Measurements from ENCODE around the gene CERS1. TPM values are rescaled to one million over a fixed set of nuclear protein-coding genes. Genes with fewer than 3 reads are reported as not detected.

CERS1 gene
- total and polyA plus RNA-seq, 10 of the 15 experiments (the other 5 are each of a cell fraction or from before 2014, with no cell fraction given), result 0.19 TPM; not detected in 9

GRCh38 chr19:18881491-18881890 is 14.5 kb downstream of the CERS1 start:
- ATAC-seq, result no peak
- no peak overlapping the region for H3K4me3 ChIP-seq
- no peak overlapping the region for H3K4me2 ChIP-seq (ENCODE audit: control insufficient read depth, insufficient read depth)
- H3K27me3 ChIP-seq (replicated peaks in 1 of 2; ENCODE audit: control insufficient read depth in 2 of 2, insufficient read depth in 2 of 2, low read length in 1 of 2), result no peaks in the 10 kb centered on the region
- H3K4me1 ChIP-seq (ENCODE audit: control insufficient read depth, insufficient read depth, low read length), result no peaks in the 10 kb centered on the region
- WGBS (ENCODE audit: insufficient coverage, insufficient replicate concordance, low lambda C conversion rate, missing lambda C conversion rate), result 48% methylated on average over 7 of the region's 7 CpGs
- H3K36me3 ChIP-seq (ENCODE audit: control insufficient read depth in 2 of 2, insufficient read depth in 2 of 2, low read length in 1 of 2), result no peaks in the 10 kb centered on the region
- DNase-seq (ENCODE audit: low read depth, low spot score), result no peak
- RAD21 ChIA-PET (ENCODE audit: unreplicated experiment), result interaction anchor here (0.6 kb wide), 1 partner anchor 79 kb away, joined by 3 read pairs; no protein-coding TSS in a partner anchor
- in situ Hi-C loops (cut with MboI) (no loop called here), intact Hi-C loops (cut with micrococcal nuclease; ENCODE audit: unreplicated experiment) (no loop called here)
- BruUV-seq (replicated peaks), result no TSS peak
- CTCF ChIA-PET, result no interaction called here
- no peak overlapping the region for H2AFZ ChIP-seq (ENCODE audit: control insufficient read depth, low read depth, low read length)
- no peaks in the 10 kb centered on the region for H3K79me2 ChIP-seq (ENCODE audit: control insufficient read depth, insufficient read depth, low read length)
- no peaks in the 10 kb centered on the region for H4K20me1 ChIP-seq (ENCODE audit: control insufficient read depth, insufficient read depth)
- SMC1A ChIA-PET (ENCODE audit: uncharacterized antibody, unreplicated experiment), result no interaction called here
- TF ChIP-seq, protein P1, sequence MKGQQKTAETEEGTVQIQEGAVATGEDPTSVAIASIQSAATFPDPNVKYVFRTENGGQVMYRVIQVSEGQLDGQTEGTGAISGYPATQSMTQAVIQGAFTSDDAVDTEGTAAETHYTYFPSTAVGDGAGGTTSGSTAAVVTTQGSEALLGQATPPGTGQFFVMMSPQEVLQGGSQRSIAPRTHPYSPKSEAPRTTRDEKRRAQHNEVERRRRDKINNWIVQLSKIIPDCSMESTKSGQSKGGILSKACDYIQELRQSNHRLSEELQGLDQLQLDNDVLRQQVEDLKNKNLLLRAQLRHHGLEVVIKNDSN (IDR thresholded peaks at IDR 0.05; ENCODE audit: borderline replicate concordance, extremely low read length, insufficient read depth, low read depth, low read length), result no peak
- TF ChIP-seq EED (IDR thresholded peaks at IDR 0.05; ENCODE audit: low read depth) (no peak), PRDM15 (CRISPR knock-in tag; IDR thresholded peaks at IDR 0.05) (no peak), NFYA (IDR thresholded peaks at IDR 0.05; ENCODE audit: borderline replicate concordance, low read depth, low read length) (no peak), CREB1 (IDR thresholded peaks at IDR 0.05; ENCODE audit: low read depth) (no peak), KLF5 (IDR thresholded peaks at IDR 0.05; ENCODE audit: partially characterized antibody) (no peak)
- TF ChIP-seq, protein P2, sequence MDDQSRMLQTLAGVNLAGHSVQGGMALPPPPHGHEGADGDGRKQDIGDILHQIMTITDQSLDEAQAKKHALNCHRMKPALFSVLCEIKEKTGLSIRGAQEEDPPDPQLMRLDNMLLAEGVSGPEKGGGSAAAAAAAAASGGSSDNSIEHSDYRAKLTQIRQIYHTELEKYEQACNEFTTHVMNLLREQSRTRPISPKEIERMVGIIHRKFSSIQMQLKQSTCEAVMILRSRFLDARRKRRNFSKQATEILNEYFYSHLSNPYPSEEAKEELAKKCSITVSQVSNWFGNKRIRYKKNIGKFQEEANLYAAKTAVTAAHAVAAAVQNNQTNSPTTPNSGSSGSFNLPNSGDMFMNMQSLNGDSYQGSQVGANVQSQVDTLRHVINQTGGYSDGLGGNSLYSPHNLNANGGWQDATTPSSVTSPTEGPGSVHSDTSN (IDR thresholded peaks at IDR 0.05; ENCODE audit: insufficient replicate concordance, low read depth, low read length), result no peak
- FAIRE-seq, result no peak
- POLR2A ChIA-PET, result interaction anchor here (0.6 kb wide), 1 partner anchor 280 kb away, joined by 3 read pairs; no protein-coding TSS in a partner anchor
- no peaks in the 10 kb centered on the region for H3K9me3 ChIP-seq (replicated peaks; ENCODE audit: control insufficient read depth, insufficient read depth, low read length)
- H3K9ac ChIP-seq (ENCODE audit: control insufficient read depth, insufficient read depth, low read length), result no peak overlapping the region
- H3K27ac ChIP-seq (ENCODE audit: control insufficient read depth, insufficient read depth), result no peak overlapping the region
